OCI-LY7 (cell line): ENCODE results near the gene POLD2. TPM values are rescaled to one million over a fixed set of nuclear protein-coding genes. Genes with fewer than 3 reads are reported as not detected.

ENCODE experiments used
- BruUV-seq: library from RNA; stranded (reverse); fragments of 400-500 nt; replicated peaks from 2 replicates; lab custom pipeline; 2021; lab: Mats Ljungman, UMichigan
- CTCF ChIA-PET: fragments of 300-600 bp; sonication (Branson Sonifier 250); formaldehyde crosslinking; loops from one replicate; lab custom pipeline; 2022; ENCODE audit warnings: antibody characterized with exemption; ENCODE audit not compliant: unreplicated experiment; lab: Charles Lee
- POLR2A ChIA-PET: fragments of 300-600 bp; sonication (Branson Sonifier 250); formaldehyde crosslinking; loops from one replicate; lab custom pipeline; 2022; ENCODE audit warnings: antibody characterized with exemption; lab: Charles Lee
- DNase-seq: peaks from one replicate; pipeline ENCODE4 v3.0.0-alpha.2; 2015; ENCODE audit warnings: low spot score
- H2AFZ ChIP-seq: fragments of 200-600 bp; sonication (generic), shearing (Covaris generic); 2 replicates; pipeline ENCODE4 v1.6.1; 2014; ENCODE audit warnings: mild to moderate bottlenecking, antibody characterized with exemption, low read length, moderate library complexity
- H3K27ac ChIP-seq: fragments of 200-600 bp; sonication (generic); 2 replicates; pipeline ENCODE4 v1.5.1; 2014; ENCODE audit warnings: mixed run types, low read depth, mild to moderate bottlenecking, moderate library complexity, low read length, inconsistent platforms; ENCODE audit not compliant: poor library complexity, severe bottlenecking
- H3K36me3 ChIP-seq: fragments of 200-600 bp; sonication (generic); 2 replicates; pipeline ENCODE4 v1.6.1; 2014; ENCODE audit warnings: mild to moderate bottlenecking, antibody characterized with exemption, low read length, moderate library complexity, mixed read lengths; ENCODE audit not compliant: insufficient read depth
- H3K4me1 ChIP-seq: fragments of 200-600 bp; sonication (generic); 2 replicates; pipeline ENCODE4 v1.5.1; 2014; ENCODE audit warnings: mild to moderate bottlenecking, low read length; ENCODE audit not compliant: insufficient read depth, poor library complexity, severe bottlenecking
- H3K4me2 ChIP-seq: fragments of 200-600 bp; sonication (generic); 2 replicates; pipeline ENCODE4 v1.6.1; 2014; ENCODE audit warnings: mild to moderate bottlenecking, low read length
- H3K4me3 ChIP-seq: fragments of 200-600 bp; sonication (generic); 2 replicates; pipeline ENCODE4 v1.5.1; 2014; ENCODE audit warnings: mild to moderate bottlenecking, low read depth, low read length; ENCODE audit not compliant: poor library complexity, severe bottlenecking
- H3K79me2 ChIP-seq: fragments of 200-600 bp; sonication (generic); 2 replicates; pipeline ENCODE4 v1.6.1; 2016; ENCODE audit warnings: low read depth, mild to moderate bottlenecking, low read length, moderate library complexity, mixed read lengths; ENCODE audit not compliant: insufficient read depth
- H3K9me2 ChIP-seq: fragments of 200-600 bp; sonication (generic); 2 replicates; pipeline ENCODE4 v1.6.1; 2016; ENCODE audit warnings: mild to moderate bottlenecking, low read length, mixed read lengths; ENCODE audit not compliant: insufficient read depth
- H3K9me3 ChIP-seq: fragments of 200-600 bp; sonication (generic); 2 replicates; pipeline ENCODE4 v1.6.1; 2014; ENCODE audit warnings: mild to moderate bottlenecking, mixed run types, low read length, mixed read lengths
- H4K20me1 ChIP-seq: fragments of 200-600 bp; sonication (generic); 2 replicates; pipeline ENCODE4 v1.6.1; 2014; ENCODE audit warnings: mild to moderate bottlenecking, antibody characterized with exemption, low read length, moderate library complexity, mixed read lengths; ENCODE audit not compliant: insufficient read depth
- EZH2phosphoT487 ChIP-seq: fragments of 200-600 bp; sonication (generic); IDR thresholded peaks from 2 replicates; pipeline ENCODE4 v1.6.1; 2018; ENCODE audit warnings: low read depth, borderline replicate concordance, mild to moderate bottlenecking, mixed run types, antibody characterized with exemption, low read length, moderate library complexity, mixed read lengths
- intact Hi-C: fragments of 100-400 bp; cut with micrococcal nuclease; formaldehyde crosslinking; loops from one replicate; pipeline ENCODE4 v1.10.0; 2022; ENCODE audit not compliant: unreplicated experiment
- total RNA-seq, 2 experiments: library from RNA; depleted of rRNA in 1 of 2; stranded (reverse); fragments of >200 nt in 1 of 2; shearing (Covaris generic) in 1 of 2; gene quantifications; 2 replicates each; pipeline ENCODE4 v1.2.3, GENCODE V29; 2014 to 2022
- TF ChIP-seq, protein P1 (sequence below): fragments of 200-600 bp; sonication (generic); conservative IDR thresholded peaks from 2 replicates; pipeline ENCODE4 v1.5.1; 2014; ENCODE audit warnings: mild to moderate bottlenecking, antibody characterized with exemption, low read length, moderate library complexity, mixed read lengths

POLD2 gene
- total RNA-seq, 2 experiments from 2014 or later: 230 to 261 TPM

DNA sequence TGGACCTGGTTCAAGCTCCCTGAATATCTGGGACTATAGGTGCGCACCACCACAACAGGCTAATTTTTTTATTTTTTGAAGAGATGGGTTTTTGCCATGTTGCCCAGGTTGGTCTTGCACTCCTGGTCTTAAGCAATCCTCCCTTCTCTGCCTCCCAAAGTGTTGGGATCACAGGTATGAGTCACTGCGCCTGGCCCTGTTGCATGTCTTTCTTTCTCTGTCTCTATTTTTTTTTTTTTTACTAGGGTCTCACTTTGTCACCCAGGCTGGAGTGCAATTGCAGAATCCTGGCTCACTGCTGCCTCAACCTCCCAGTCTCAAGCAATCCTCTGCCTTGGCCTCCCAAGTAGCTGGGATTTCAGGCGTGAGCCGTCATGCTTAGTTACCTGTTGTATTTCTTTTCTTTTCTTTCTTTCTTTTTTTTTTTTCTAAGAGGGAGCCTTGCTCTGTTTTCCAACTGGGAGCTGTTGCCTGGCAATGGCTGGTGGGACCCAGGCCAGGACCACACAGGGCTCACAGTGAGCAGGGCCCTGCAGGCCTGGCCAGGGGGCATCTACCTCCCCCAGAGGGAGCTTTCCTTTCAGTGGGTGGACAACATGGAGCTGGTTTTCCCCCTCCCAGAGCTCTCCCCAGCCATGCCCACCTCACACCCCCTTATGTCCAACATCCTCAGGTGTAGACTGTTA is 11.7 kb upstream of the POLD2 start:
- H3K4me1 ChIP-seq: peaks cover 9% of the 10 kb centered on the region
- no peak overlapping the region for H2AFZ ChIP-seq
- no peaks in the 10 kb centered on the region for H3K9me2 ChIP-seq
- intact Hi-C loops: no loop called here
- no peaks in the 10 kb centered on the region for H4K20me1 ChIP-seq
- no peak overlapping the region for H3K4me3 ChIP-seq
- no peak for DNase-seq
- no peaks in the 10 kb centered on the region for H3K9me3 ChIP-seq
- BruUV-seq: no TSS peak
- ChIA-PET POLR2A (interaction anchor here (1.5 kb wide), 1 partner anchor 21 kb away, joined by 3 read pairs; no protein-coding TSS in a partner anchor), CTCF (interaction anchor here (0.6 kb wide), 1 partner anchor 12 kb away, joined by 3 read pairs; no protein-coding TSS in a partner anchor)
- H3K4me2 ChIP-seq: no peak overlapping the region
- TF ChIP-seq EZH2phosphoT487: no peak
- TF ChIP-seq, protein P1, sequence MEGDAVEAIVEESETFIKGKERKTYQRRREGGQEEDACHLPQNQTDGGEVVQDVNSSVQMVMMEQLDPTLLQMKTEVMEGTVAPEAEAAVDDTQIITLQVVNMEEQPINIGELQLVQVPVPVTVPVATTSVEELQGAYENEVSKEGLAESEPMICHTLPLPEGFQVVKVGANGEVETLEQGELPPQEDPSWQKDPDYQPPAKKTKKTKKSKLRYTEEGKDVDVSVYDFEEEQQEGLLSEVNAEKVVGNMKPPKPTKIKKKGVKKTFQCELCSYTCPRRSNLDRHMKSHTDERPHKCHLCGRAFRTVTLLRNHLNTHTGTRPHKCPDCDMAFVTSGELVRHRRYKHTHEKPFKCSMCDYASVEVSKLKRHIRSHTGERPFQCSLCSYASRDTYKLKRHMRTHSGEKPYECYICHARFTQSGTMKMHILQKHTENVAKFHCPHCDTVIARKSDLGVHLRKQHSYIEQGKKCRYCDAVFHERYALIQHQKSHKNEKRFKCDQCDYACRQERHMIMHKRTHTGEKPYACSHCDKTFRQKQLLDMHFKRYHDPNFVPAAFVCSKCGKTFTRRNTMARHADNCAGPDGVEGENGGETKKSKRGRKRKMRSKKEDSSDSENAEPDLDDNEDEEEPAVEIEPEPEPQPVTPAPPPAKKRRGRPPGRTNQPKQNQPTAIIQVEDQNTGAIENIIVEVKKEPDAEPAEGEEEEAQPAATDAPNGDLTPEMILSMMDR: no peak
- no peak overlapping the region for H3K27ac ChIP-seq
- H3K36me3 ChIP-seq: no peaks in the 10 kb centered on the region
- no peaks in the 10 kb centered on the region for H3K79me2 ChIP-seq

GRCh38 chr7:44133295-44133694 is 9.9 kb upstream of the POLD2 start:
- no peak for DNase-seq
- no peak for TF ChIP-seq EZH2phosphoT487
- TF ChIP-seq, protein P1: no peak
- Histone ChIP-seq H4K20me1 (no peaks in the 10 kb centered on the region), H3K4me1 (peaks cover 18% of the 10 kb centered on the region), H3K4me2 (no peak overlapping the region), H3K79me2 (no peaks in the 10 kb centered on the region), H2AFZ (no peak overlapping the region), H3K9me3 (no peaks in the 10 kb centered on the region), H3K27ac (no peak overlapping the region), H3K9me2 (no peaks in the 10 kb centered on the region), H3K4me3 (no peak overlapping the region), H3K36me3 (no peaks in the 10 kb centered on the region)
- POLR2A ChIA-PET: no interaction called here
- CTCF ChIA-PET: no interaction called here
- BruUV-seq: no TSS peak
- intact Hi-C loops: no loop called here

- POLR2A ChIA-PET: interaction anchor here (0.5 to 1.5 kb wide), 2 partner anchors 9 to 87 kb away, joined by 3 to 8 read pairs; partner anchors contain the start of gene POLD2
- peaks cover 31% of the 10 kb centered on the region for H3K4me1 ChIP-seq
- TF ChIP-seq, protein P1: no peak
- TF ChIP-seq EZH2phosphoT487: no peak
- H3K79me2 ChIP-seq: no peaks in the 10 kb centered on the region
- intact Hi-C loops: no loop called here
- no peak overlapping the region for H3K27ac ChIP-seq
- no peak overlapping the region for H3K4me2 ChIP-seq
- no peaks in the 10 kb centered on the region for H4K20me1 ChIP-seq
- H3K4me3 ChIP-seq: no peak overlapping the region
- H2AFZ ChIP-seq: no peak overlapping the region
- DNase-seq: no peak
- no peaks in the 10 kb centered on the region for H3K9me3 ChIP-seq
- CTCF ChIA-PET: interaction anchor here (0.6 kb wide), 1 partner anchor 324 kb away, joined by 5 read pairs; no protein-coding TSS in a partner anchor
- no peaks in the 10 kb centered on the region for H3K36me3 ChIP-seq
- BruUV-seq: no TSS peak
- H3K9me2 ChIP-seq: no peaks in the 10 kb centered on the region
Observed at GRCh38 chr7:44132039-44132438, 8.7 kb upstream of the POLD2 start.
